ENCODE measurements around the gene MEFV.
"Not testable (repeated sequence)": the region's sequence is repeated elsewhere in the genome, so short reads cannot be mapped to it uniquely, and the experiment has no call there.

The MEFV gene

DNA sequence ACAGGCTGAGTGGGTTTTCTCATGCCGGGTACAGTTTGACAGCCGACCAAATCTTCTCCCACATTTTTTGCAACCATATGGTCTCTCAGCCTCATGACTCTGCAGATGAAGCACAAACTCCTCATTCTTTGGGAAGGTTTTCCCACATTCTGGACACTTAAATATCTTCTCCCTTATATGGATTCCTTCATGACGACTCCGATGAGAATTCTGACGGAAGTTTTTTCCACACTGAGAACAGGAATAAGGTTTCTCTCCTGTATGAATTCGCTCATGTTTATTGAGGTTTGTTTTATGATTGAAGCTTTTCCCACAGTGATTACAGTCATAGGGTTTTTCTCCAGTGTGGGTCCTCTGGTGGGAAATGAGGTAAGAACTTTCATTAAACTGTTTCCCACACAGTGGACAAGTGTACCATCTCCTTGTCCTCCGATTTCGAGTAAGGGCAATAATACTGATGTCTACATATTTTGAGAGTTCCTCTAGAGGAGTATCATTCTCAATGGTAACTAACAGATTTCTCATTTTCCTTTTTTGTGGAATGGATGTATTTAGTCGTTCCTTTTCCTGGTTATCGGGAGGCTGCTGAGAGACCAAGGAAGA is 32.4 kb downstream of the MEFV start:
- in situ Hi-C loops (cut with MboI; ENCODE audit: low sequenced_read_pairs) = no loop called here

DNA sequence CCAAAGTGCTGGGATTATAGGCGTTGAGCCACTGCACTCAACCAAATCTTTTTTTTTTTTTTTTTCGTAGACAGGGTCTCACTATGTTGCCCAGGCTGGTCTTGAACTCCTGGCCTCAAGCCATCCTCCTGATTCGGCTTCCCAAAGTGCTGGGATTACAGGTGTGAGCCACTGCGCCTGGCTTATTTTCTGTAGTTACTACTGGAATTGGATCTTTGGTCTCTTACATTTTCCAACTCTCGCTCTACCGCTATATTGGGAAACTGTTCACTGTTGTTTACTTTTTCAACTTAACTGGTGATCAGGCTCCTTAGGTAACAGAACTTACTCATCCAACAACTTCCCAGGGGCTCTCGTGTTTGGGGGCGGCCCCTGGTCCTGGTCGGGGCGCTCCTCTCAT is 35.6 kb downstream of the MEFV start:
- in situ Hi-C loops (cut with MboI; ENCODE audit: low sequenced_read_pairs) = no loop called here

DNA sequence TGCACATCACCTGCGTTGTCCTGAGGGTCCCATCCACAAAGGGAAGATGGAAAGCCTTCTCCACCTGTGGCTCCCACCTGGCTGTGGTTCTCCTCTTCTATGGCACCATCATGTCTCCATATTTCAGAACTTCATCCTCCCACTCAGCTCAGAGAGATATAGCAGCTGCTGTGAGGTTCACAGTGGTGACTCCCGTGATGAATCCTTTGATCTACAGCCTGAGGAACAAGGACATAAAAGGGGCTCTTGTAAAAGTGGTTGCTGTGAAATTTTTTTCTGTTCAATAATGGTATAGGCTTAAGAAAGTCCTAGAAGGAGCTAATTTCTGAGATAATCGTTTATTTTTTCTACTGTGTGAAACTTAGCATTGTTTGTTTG is 40.2 kb downstream of the MEFV start:
- in situ Hi-C loops (cut with MboI; ENCODE audit: low sequenced_read_pairs) = no loop called here

DNA sequence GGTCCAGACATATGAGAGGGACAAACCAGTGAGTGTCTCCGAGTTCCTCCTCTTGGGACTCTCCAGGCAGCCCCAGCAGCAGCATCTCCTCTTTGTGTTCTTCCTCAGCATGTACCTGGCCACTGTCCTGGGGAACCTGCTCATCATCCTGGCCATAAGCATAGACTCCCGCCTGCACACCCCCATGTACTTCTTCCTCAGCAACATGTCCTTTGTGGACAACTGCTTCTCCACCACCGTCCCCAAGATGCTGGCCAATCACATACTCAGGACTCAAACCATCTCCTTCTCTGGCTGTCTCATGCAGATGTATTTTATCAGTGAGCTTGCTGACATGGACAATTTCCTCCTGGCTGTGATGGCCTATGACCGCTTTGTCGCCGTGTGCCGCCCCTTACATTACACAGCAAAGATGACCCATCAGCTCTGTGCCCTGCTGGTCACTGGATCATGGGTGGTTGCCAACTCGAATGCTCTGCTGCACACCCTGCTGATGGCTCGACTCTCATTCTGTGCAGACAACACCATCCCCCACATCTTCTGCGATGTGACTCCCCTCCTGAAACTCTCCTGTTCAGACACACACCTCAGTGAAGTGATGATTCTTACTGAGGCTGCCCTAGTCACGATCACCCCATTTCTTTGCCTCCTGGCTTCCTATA is 40.7 kb downstream of the MEFV start:
- in situ Hi-C loops (cut with MboI; ENCODE audit: low sequenced_read_pairs) = no loop called here

DNA sequence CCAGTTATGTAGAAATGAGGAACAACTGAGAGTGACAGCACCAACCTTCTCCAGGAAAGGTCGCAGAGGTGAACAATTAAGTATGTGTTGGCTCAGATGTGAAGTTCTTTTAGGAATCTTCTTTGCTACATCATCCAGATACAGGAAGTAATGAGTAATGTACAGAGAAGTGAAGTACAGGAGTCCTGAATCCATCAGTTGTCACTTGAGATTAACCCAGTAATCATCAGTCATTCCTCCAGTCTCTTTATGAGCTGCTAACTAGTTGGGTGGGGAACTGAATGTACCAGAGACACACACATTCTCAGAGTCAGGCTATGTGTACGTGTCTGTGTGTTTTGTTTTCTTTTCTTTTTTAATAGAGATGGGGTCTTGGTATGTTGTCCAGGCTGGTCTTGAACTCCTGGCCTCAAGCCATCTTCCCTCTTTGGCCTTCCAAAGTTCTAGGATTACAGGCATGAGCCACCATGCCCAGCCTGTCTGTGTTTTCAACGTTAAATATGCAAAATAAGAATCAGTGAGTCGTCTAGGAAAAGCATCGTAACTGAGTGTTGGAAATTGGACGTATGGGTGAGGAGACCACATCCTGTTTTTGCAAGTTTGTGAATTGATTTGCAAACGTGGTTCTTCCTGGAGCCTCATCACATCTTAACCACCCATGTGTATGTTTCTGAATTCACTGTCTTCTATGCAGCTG is 41.4 kb downstream of the MEFV start:
- in situ Hi-C loops (cut with MboI; ENCODE audit: low sequenced_read_pairs) = no loop called here

DNA sequence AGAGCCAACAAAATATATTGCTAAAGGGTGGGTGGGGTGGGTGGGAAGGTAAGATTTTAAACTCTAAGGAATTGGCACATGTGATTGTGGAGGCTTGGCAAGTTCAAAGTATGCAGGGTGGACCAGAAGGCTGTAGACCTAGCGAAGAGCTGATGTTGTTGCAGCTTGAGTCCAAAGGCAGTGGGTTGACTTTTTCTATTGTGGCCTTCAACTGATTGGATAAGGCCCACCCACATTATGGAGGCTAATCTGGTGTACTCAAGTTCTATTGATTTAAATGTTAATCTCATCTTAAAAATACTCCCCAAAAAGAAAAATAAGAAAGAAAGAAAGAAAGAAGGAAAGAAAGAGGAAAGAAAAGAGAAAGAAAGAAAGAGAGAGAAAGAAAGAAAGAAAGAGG is 43.9 kb downstream of the MEFV start:
- in situ Hi-C loops (cut with MboI; ENCODE audit: low sequenced_read_pairs) = no loop called here

DNA sequence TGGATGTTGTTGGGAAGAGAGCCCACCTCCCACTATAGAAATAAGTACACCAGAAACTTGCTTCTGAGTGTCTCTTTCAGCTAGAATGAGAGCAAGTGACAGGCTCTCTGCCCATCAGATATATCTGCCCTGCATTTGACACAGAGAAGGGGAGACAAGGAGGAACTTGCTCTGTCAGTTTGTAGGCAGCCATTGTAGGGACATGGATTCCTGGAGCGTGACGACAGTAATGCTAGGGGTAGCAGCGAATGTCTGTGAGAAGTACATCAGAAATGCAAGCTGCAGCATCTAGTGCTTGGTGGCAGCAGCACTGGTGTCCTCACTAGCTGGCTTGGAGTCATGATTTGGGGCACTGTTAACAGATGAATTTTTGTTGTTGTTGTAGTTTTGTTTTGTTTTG is 44.4 kb downstream of the MEFV start:
- in situ Hi-C loops (cut with MboI; ENCODE audit: low sequenced_read_pairs) = no loop called here

DNA sequence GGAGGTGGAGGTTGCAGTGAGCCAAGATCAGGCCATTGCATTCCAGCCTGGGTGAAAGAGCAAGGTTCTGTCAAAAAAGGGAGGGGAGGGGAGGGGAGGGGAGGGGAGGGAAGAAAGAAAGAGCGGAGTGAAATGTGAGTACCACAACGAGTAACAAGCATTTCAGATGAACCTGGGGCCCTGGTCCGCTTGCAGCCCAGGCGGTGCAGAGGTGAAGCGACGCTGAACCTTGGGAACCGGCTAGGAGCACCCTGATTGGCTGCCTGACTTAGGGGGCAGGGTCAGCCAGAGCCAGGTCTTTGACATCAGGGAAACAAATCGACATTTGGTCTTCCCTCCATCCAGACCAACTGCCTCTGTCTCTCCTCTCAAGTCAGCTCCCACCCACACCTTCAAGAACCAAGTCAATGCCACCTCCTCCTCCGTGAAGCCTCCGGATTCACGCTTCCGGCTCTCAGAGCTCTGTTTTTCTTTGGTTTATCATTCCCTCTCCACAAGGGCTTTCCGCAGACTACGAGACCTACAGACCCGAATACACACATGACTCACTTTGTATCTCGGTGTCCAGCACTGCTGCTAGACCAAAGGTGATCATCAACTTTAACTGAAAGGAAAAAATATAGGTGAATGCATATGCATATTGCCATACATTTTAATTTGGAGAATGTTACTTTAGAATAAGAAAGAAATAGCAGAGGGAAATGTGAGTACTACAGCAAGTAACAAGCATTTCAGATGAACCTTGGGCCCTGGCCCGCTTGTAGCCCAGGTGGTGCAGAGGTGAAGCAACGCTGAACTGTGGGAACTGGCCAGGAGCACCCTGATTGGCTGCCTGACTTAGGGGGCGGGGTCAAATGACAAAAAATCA is 49.1 kb downstream of the MEFV start:
- in situ Hi-C loops (cut with MboI; ENCODE audit: low sequenced_read_pairs) = no loop called here

DNA sequence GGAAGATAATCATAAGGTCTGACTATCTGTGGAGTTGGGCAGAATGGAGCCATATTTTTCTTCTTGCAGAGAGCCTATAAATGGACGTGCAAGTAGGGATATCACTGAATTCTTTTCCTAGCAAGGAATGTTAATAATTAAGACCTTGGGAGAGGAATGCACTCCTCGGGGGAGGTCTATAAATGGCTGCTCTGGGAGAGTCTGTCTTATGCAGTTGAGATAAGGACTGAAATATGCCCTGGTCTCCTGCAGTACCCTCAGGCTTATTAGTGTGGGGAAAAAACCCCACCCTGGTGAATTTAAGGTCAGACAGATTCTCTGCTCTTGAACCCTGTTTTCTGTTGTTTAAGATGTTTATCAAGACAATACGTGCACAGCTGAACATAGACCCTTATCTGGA is 50.5 kb downstream of the MEFV start:
- in situ Hi-C loops (cut with MboI; ENCODE audit: low sequenced_read_pairs) = not testable (repeated sequence)

DNA sequence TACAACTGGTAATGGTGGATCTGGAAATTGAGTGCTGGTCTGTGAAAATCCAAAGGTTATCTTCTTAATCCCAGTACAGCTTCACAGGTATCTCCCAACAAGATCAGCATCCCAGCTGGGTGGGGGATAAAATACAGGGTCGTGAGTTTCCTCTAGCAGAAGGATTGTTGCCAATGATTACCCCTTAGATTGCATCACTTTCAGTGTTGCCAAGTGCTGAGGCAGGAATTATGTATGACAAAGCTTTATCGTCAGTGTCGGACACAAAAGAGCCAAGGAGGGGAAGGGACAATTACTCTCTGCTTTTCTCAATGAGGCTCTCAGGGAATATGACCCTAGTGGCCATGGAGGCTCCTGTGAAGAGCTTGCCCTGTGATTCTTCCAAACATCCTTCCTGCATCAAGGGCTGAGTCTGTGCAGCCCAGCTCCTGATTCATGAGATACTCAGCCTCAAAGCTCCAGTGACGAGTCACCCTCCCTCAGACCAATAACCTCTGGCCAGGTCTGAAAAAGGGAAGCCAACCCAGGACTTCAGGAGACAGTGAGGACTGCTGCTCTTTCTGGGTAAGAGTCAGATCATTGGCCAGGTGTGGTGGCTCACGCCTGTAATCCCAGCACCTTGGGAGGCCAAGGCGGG is 53.4 kb downstream of the MEFV start:
- in situ Hi-C loops (cut with MboI; ENCODE audit: low sequenced_read_pairs) = no loop called here

DNA sequence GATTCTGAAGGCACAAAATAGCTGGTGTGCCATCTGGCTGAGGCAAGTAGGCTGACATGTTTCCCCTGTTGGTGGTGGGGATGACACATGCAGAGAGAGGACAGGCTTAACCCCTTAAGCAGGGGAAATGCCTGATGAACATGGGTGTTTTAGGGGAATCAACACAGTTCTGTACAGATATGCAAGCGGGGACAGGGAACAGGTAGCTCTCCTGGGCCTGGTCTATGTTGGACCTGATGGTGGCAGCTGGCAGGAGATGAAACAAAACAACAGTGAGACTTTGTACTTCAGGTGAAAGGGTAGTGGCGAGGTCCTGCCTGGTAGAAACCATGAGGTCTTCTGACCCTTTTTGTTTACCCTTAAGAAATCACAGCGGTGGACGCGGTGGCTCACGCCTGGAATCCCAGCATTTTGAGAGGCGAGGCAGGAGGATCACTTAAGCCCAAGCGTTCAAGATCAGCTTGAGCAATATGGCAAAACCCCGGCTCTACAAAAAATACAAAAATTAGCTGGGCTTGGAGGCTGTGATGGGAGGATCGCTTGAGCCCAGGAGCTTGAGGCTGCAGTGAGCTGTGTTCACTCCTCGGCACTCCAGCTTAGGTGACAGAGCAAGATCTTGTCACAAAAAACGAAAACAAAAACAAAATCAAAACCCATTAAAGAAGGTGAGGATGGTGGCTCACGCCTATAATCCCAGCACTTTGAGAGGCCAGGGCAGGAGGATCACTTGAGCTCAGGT is 57.9 kb downstream of the MEFV start:
- in situ Hi-C loops (cut with MboI; ENCODE audit: low sequenced_read_pairs) = no loop called here

DNA sequence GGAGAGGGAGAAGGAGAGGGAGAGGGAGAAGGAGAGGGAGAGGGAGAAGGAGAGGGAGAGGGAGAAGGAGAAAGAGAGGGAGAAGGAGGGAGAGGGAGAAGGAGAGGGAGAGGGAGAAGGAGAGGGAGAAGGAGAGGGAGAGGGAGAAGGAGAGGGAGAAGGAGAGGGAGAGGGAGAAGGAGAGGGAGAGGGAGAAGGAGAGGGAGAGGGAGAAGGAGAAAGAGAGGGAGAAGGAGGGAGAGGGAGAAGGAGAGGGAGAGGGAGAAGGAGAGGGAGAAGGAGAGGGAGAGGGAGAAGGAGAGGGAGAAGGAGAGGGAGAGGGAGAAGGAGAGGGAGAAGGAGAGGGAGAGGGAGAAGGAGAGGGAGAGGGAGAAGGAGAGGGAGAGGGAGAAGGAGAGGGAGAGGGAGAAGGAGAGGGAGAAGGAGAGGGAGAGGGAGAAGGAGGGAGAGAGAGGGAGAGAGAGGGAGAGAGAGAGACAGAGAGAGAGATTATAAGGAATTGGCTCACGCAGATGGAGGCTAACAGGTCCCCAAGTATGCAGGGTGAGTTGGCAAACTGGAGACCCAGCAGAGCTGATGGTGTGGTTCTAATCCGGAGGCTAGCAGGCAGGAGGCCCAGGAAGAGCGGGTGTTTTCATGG is 58.6 kb downstream of the MEFV start:
- in situ Hi-C loops (cut with MboI; ENCODE audit: low sequenced_read_pairs) = not testable (repeated sequence)

DNA sequence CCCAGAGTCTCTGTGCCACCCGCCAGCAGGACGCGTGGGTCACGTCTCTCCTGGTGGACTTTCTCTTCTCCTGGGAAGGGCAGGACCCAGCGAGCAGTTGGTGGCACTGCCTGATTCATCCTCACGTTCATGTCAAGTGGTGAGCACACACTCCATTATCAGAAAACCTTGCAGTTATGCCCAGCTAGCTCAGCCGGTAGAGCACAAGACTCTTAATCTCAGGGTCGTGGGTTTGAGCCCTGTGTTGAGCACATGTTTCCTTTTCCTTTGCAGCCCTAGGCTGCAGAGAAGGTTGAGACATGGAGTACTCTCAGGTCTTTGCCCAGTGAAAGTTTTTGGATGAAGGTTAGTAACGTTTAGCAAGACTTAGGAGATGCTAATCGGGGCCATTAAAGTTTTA is 60.5 kb downstream of the MEFV start:
- in situ Hi-C loops (cut with MboI; ENCODE audit: low sequenced_read_pairs) = no loop called here

DNA sequence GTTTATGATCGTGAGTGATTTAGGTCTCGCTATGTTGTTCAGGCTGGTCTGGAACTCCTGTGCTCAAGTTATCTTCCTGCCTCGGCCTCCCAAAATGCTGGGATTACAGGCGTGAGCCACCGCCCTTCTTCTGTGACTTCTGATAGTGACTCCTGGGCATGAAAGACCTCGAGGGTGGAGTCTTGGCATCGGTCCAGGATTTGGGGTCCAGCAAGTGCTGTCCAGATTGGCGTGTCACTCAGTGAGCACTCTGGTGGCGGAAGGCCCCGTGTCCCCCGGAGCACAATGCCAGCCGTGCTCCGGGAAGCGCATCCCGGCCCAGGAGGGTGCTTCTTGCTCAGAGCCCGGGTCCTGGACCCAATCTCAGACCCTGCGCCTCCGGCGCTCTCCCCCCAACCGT is 61.6 kb downstream of the MEFV start:
- in situ Hi-C loops (cut with MboI; ENCODE audit: low sequenced_read_pairs) = no loop called here

DNA sequence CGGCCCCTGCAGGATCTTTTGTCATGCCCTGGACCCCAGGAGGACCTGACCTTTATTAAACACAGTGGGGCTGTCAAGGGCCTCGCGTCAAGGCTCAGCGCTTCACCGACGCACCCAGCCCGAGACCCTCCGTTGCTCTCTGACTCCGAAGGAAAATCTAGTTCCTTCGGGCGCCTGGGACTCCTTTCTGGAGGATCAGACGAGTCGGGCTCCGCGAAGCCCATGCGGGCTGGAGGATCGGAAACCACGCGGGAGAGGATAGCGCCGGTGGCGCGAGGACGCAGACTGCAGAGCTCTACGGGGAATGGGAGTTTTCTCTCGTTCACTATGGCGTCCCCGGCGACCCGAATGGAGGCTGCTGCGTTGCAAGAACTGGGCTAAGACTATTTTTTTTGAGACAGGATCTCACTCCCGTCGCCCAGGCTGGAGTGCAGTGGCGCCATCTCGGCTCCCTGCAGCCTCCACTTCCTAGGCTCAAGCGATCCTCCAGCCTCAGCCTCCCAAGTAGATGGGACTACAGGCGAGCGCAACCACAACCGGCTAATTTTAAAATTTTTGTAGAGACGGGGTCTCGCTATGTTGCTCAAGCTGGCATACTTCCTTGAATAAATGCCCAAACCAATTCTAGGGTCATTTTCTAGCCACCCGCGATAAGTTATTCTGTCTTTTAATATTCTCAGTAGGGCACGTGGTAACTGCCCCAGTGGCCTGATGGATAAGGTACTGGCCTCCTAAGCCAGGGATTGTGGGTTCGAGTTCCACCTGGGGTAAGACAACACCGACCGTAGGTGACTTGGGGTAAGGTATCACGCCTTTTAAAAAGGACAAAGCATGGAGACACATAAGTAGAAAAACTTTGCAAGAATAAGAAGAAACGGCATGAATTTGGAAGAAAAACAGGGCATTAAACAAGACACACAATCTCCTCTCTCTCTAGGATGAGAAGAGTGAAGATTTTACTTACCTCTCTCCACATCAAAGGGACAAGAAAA is 62.9 kb downstream of the MEFV start:
- in situ Hi-C loops (cut with MboI; ENCODE audit: low sequenced_read_pairs) = no loop called here

DNA sequence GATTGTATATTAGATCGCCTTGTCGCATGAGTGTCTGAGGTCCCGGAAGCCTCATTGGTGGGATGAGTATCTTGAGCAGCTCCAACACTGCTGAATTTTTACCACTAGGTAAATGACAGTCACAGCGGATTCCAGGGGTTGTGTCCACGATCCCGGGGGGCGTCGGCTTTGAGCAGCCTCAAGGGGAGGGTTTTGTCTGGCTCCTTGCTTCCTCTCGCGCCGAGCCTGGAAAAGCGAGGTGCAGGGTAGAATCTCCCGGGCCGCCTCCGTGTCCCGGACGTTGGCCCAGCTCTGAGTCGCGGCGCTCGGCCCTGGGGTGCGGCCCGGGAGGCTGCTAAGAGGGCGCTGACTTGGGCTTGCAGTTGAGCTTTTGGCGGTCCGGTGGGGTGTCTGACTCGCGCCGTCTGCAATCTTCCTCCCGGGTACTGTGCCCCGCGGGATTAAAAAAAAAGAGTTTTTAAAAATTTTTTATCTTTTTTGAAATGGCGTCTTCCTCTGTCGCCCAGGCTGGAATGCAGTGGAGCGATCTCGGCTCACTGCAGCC is 63.9 kb downstream of the MEFV start:
- in situ Hi-C loops (cut with MboI; ENCODE audit: low sequenced_read_pairs) = no loop called here
